Adrenal gland (tissue), 12 donors: ENCODE results near the gene SERPINB6. TPM values are rescaled to one million over a fixed set of nuclear protein-coding genes. Genes with fewer than 3 reads are reported as not detected.
"Not testable (repeated sequence)": the region's sequence is repeated elsewhere in the genome, so short reads cannot be mapped to it uniquely, and the experiment has no call there.

Experiments
- DNase-seq, 7 donors: peaks; one replicate each; pipeline ENCODE4 v3.0.0-alpha.2; 2019 to 2020
- H3K27ac ChIP-seq, 5 donors: fragments of 200-600 bp; sonication (generic) in 4 of 5; 1 replicate in 3 of 5; 2 replicates in 2 of 5; pipeline versions ENCODE4 v1.5.1 to v1.8.0; 2016 to 2020; ENCODE audit warnings: mild to moderate bottlenecking in 1 of 5
- H3K27me3 ChIP-seq: fragments of 200-600 bp; 2 replicates; pipeline ENCODE4 v1.8.0; 2021
- H3K36me3 ChIP-seq, 2 donors: fragments of 200-600 bp; replicated peaks in 1 of 2; 1 replicate in 1 of 2; 2 replicates in 1 of 2; pipeline versions ENCODE4 v1.5.1 to v1.8.0; 2018 to 2022
- H3K4me1 ChIP-seq, 2 donors: fragments of 200-600 bp; replicated peaks in 1 of 2; 1 replicate in 1 of 2; 2 replicates in 1 of 2; pipeline versions ENCODE4 v1.5.1 to v1.8.0; 2018 to 2021
- H3K4me3 ChIP-seq, 4 donors: fragments of 200-600 bp; sonication (generic) in 3 of 4; one replicate each; pipeline ENCODE4 v1.5.1; 2016 to 2018
- H3K9me3 ChIP-seq, 3 donors: fragments of 200-600 bp; sonication (generic) in 1 of 3; replicated peaks in 1 of 3; 1 replicate in 2 of 3; 2 replicates in 1 of 3; pipeline versions ENCODE4 v1.5.1 to v1.8.0; 2016 to 2021
- CTCF ChIP-seq, 6 experiments: fragments of 450-650 bp in 4 of 6; fragments of 200-600 bp in 2 of 6; sonication (generic) in 1 of 6; IDR thresholded peaks; 1 replicate in 5 of 6; 2 replicates in 1 of 6; pipeline versions ENCODE4 v1.5.1 to v1.8.0; 2016 to 2021; ENCODE audit warnings: antibody characterized with exemption in 6 of 6, mild to moderate bottlenecking in 2 of 6, moderate library complexity in 1 of 6
- POLR2A ChIP-seq, 2 donors: fragments of 450-650 bp; IDR thresholded peaks; one replicate each; pipeline ENCODE4 v1.6.1; 2017; ENCODE audit warnings: antibody characterized with exemption in 2 of 2, mild to moderate bottlenecking in 2 of 2, moderate library complexity in 1 of 2
- WGBS, 4 donors: extraction: QIAGEN DNeasy Blood & Tissue Kit in 2 of 4; methylation state at CpG; one replicate each; pipeline versions ENCODE4 v1.1.5 to v1.1.7; 2013 to 2017; 5-methylcytosine and 5-hydroxymethylcytosine counted together
- intact Hi-C, 2 donors: fragments of 100-400 bp; cut with DNase I; formaldehyde crosslinking; loops; one replicate each; pipeline versions ENCODE4 v1.14.1 to v1.15.0; 2022 to 2023
- polyA plus RNA-seq, 3 donors: library from polyadenylated mRNA; stranded (reverse); fragments of 200-250 nt in 2 of 3; fragments of 350-450 nt in 1 of 3; fragmentation: Illumina TruSeq in 1 of 3; extraction: RNeasy Lipid Tissue Mini Kit (QIAGEN cat#74804) in 1 of 3; gene quantifications; one replicate each; pipeline ENCODE4 v1.2.3, GENCODE V29; 2013 to 2014
- total RNA-seq, 9 donors: library from RNA; depleted of rRNA in 4 of 9; stranded (reverse); fragments of >200 nt in 4 of 9; fragments of 120-200 nt in 1 of 9; fragmentation: NEBNext Ultra II Directional in 1 of 9; extraction: Animal tissue kit (Norgen Biotek cat#: 25700) in 1 of 9; gene quantifications; one replicate each; pipeline versions ENCODE4 v1.1.0 to v1.2.4, GENCODE V29; 2013 to 2023
- donor health status: healthy with polysubstance abuse.
- donor health status: Bipolar disorder and iron deficiency.
- donor health status: DM: yes; HTN: yes; CAD: no.
- donor health status: DM: no; HTN: no; CAD: no.
- donor health status: DM: no; HTN: no; CAD: no.
- donor health status: DM: yes; HTN: yes; CAD: no.

The SERPINB6 gene
- total and polyA plus RNA-seq, 12 donors: 132 to 332 (median 209) TPM

GRCh38 chr6:3006476-3006875 is 35.1 kb upstream of the SERPINB6 start:
- TF ChIP-seq POLR2A (IDR thresholded peaks at IDR 0.05): no peak
- no peak for TF ChIP-seq CTCF (IDR thresholded peaks at IDR 0.05)
- H3K27ac ChIP-seq: no peak overlapping the region
- intact Hi-C loops: loop anchor here in 1 of 2 donors (5.0 kb wide), 1 partner anchor 46 kb away; no protein-coding TSS in a partner anchor
- H3K4me1 ChIP-seq: peaks cover 11 to 27% of the 10 kb centered on the region in 2 donors
- WGBS, 4 donors: 90 to 92% (median 91%) methylated on average over 5 of the region's 5 CpGs
- no peak for DNase-seq
- H3K27me3 ChIP-seq: no peaks in the 10 kb centered on the region
- H3K4me3 ChIP-seq: no peak overlapping the region
- H3K9me3 ChIP-seq: peaks cover 0 to 7% (median 0%) of the 10 kb centered on the region in 3 donors
- peaks cover 0 to 66% of the 10 kb centered on the region in 2 donors for H3K36me3 ChIP-seq

GRCh38 chr6:3005874-3006273 is 34.5 kb upstream of the SERPINB6 start:
- TF ChIP-seq CTCF (IDR thresholded peaks at IDR 0.05) (no peak), POLR2A (IDR thresholded peaks at IDR 0.05) (no peak)
- no peak overlapping the region for H3K27ac ChIP-seq
- H3K4me3 ChIP-seq: no peak overlapping the region
- DNase-seq: peak in 3 of 7 donors; percentile 12 to 28 (median 16)
- H3K27me3 ChIP-seq: no peaks in the 10 kb centered on the region
- intact Hi-C loops: loop anchor here in 1 of 2 donors (5.0 kb wide), 1 partner anchor 46 kb away; no protein-coding TSS in a partner anchor
- peaks cover 11 to 33% of the 10 kb centered on the region in 2 donors for H3K4me1 ChIP-seq
- WGBS, 4 donors: 92 to 98% (median 94%) methylated on average over 6 to 9 of the region's 9 CpGs
- H3K9me3 ChIP-seq: peaks cover 0 to 1% (median 0%) of the 10 kb centered on the region in 3 donors
- peaks cover 0 to 60% of the 10 kb centered on the region in 2 donors for H3K36me3 ChIP-seq

- DNase-seq: peak in 1 of 7 donors; percentile 8
- no peaks in the 10 kb centered on the region for H3K27me3 ChIP-seq
- intact Hi-C loops: loop anchor here in 1 of 2 donors (5.0 kb wide), 1 partner anchor 47 kb away; no protein-coding TSS in a partner anchor
- TF ChIP-seq CTCF (IDR thresholded peaks at IDR 0.05) (no peak), POLR2A (IDR thresholded peaks at IDR 0.05) (no peak)
- no peak overlapping the region for H3K27ac ChIP-seq
- H3K4me3 ChIP-seq: no peak overlapping the region
- no peaks in the 10 kb centered on the region for H3K9me3 ChIP-seq
- peaks cover 10 to 32% of the 10 kb centered on the region in 2 donors for H3K4me1 ChIP-seq
- peaks cover 0 to 52% of the 10 kb centered on the region in 2 donors for H3K36me3 ChIP-seq
- 96 to 97% (median 96%) methylated on average over 9 of the region's 9 CpGs for WGBS, 4 donors
These were observed 33.7 kb upstream of the SERPINB6 start for GRCh38 chr6:3005077-3005476.

GRCh38 chr6:3003226-3003625 is 31.9 kb upstream of the SERPINB6 start:
- H3K27me3 ChIP-seq, H3K9me3 ChIP-seq, intact Hi-C loops, H3K27ac ChIP-seq, H3K4me3 ChIP-seq: not testable (repeated sequence)
- Histone ChIP-seq H3K4me1 (peaks cover 11 to 29% of the 10 kb centered on the region in 2 donors), H3K36me3 (peaks cover 0 to 40% of the 10 kb centered on the region in 2 donors)
- 69 to 100% (median 82%) methylated on average over 2 to 4 of the region's 5 CpGs for WGBS, 4 donors
- peak in 4 of 7 donors; percentile 8 to 20 (median 10) for DNase-seq

- H3K4me1 ChIP-seq: peaks cover 11 to 29% of the 10 kb centered on the region in 2 donors
- H3K27me3 ChIP-seq: no peaks in the 10 kb centered on the region
- DNase-seq: peak in 5 of 7 donors; percentile 36 to 74 (median 58)
- no peak overlapping the region for H3K4me3 ChIP-seq
- H3K36me3 ChIP-seq: peaks cover 0 to 26% of the 10 kb centered on the region in 2 donors
- no peaks in the 10 kb centered on the region for H3K9me3 ChIP-seq
- intact Hi-C loops: no loop called here
- TF ChIP-seq CTCF (IDR thresholded peaks at IDR 0.05) (peak; percentile 31 to 83 (median 72)), POLR2A (IDR thresholded peaks at IDR 0.05) (no peak)
- H3K27ac ChIP-seq: peak overlapping the region in 4 of 5 donors; percentile 19 to 98 (median 76)
- WGBS, 4 donors: 29 to 47% (median 41%) methylated on average over 2 of the region's 2 CpGs
These were observed 30.5 kb upstream of the SERPINB6 start for GRCh38 chr6:3001773-3002293.
